H1 (cell line): ENCODE measurements around the gene TSC2. TPM values are rescaled to one million over a fixed set of nuclear protein-coding genes. Genes with fewer than 3 reads are reported as not detected.

Experiments used
- CTCF ChIA-PET: fragments of 300-600 bp; sonication (Branson Sonifier 250); formaldehyde crosslinking; loops from one replicate; lab custom pipeline; 2021; ENCODE audit not compliant: partially characterized antibody; lab: Charles Lee
- POLR2A ChIA-PET: fragments of 300-600 bp; sonication (Branson Sonifier 250); formaldehyde crosslinking; loops from one replicate; lab custom pipeline; 2021; ENCODE audit warnings: inconsistent platforms; ENCODE audit not compliant: partially characterized antibody; lab: Charles Lee
- DNase-seq, 2 experiments: peaks; one replicate each; pipeline versions ENCODE4 v3.0.0 to v3.0.0-alpha.2; 2010 to 2022; ENCODE audit warnings: low spot score in 2 of 2, low read depth in 1 of 2, mixed read lengths in 1 of 2
- FAIRE-seq: peaks from 2 replicates; lab custom pipeline; 2011; peaks lifted over from hg19 to GRCh38; lab: Jason Lieb, UNC
- H2AFZ ChIP-seq: 2 replicates; pipeline ENCODE4 v1.8.1; 2012; ENCODE audit warnings: low read length, inconsistent platforms
- H2AK5ac ChIP-seq: 2 replicates; pipeline ENCODE4 v1.6.1; 2013; ENCODE audit warnings: low read depth, low read length
- H2BK120ac ChIP-seq: replicated peaks from 2 replicates; pipeline ENCODE3; 2013; ENCODE audit warnings: low read depth, low read length, inconsistent platforms
- H2BK12ac ChIP-seq: 2 replicates; pipeline ENCODE4 v1.6.1; 2013; ENCODE audit warnings: low read depth, low read length
- H2BK15ac ChIP-seq: 2 replicates; pipeline ENCODE4 v1.6.1; 2013; ENCODE audit warnings: low read length
- H2BK20ac ChIP-seq: 2 replicates; pipeline ENCODE4 v1.6.1; 2013; ENCODE audit warnings: low read length
- H2BK5ac ChIP-seq: 2 replicates; pipeline ENCODE4 v1.6.1; 2013; ENCODE audit warnings: low read depth, low read length
- H3K14ac ChIP-seq: 2 replicates; pipeline ENCODE4 v1.6.1; 2013; ENCODE audit warnings: inconsistent platforms; ENCODE audit not compliant: insufficient read length
- H3K18ac ChIP-seq: 2 replicates; pipeline ENCODE4 v1.6.1; 2013; ENCODE audit warnings: low read length; ENCODE audit errors: extremely low read depth
- H3K23ac ChIP-seq: 2 replicates; pipeline ENCODE4 v1.6.1; 2013; ENCODE audit warnings: inconsistent platforms; ENCODE audit not compliant: insufficient read length
- H3K23me2 ChIP-seq: 2 replicates; pipeline ENCODE4 v1.6.1; 2013; ENCODE audit warnings: low read depth, low read length
- H3K27ac ChIP-seq: 2 replicates; pipeline ENCODE4 v1.6.1; 2011; ENCODE audit warnings: low read depth, low read length, inconsistent platforms
- H3K27me3 ChIP-seq, 4 experiments: replicated peaks in 1 of 4; 1 replicate in 1 of 4; 2 replicates in 3 of 4; pipeline versions ENCODE4 v1.6.1 to v1.8.1; 2011 to 2013; ENCODE audit warnings: low read length in 3 of 4, mild to moderate bottlenecking in 3 of 4, inconsistent platforms in 2 of 4, mixed read lengths in 2 of 4, moderate library complexity in 1 of 4; ENCODE audit not compliant: control insufficient read depth in 3 of 4, insufficient read depth in 3 of 4; ENCODE audit errors: extremely low read depth in 1 of 4
- H3K36me3 ChIP-seq, 4 experiments: 2 replicates each; pipeline versions ENCODE4 v1.6.1 to v1.8.1; 2011 to 2013; ENCODE audit warnings: mild to moderate bottlenecking in 4 of 4, low read length in 3 of 4, moderate library complexity in 2 of 4, control low read depth in 1 of 4, inconsistent platforms in 1 of 4; ENCODE audit not compliant: insufficient read depth in 4 of 4, control insufficient read depth in 2 of 4
- H3K4ac ChIP-seq: replicated peaks from 2 replicates; pipeline ENCODE3; 2013; ENCODE audit warnings: low read length, low read depth, mixed read lengths, inconsistent platforms; ENCODE audit not compliant: insufficient read length
- H3K4me1 ChIP-seq, 4 experiments: replicated peaks in 1 of 4; 1 replicate in 1 of 4; 2 replicates in 3 of 4; pipeline versions ENCODE4 v1.6.1 to v1.8.1; 2011 to 2013; ENCODE audit warnings: low read length in 3 of 4, inconsistent platforms in 2 of 4, mixed read lengths in 1 of 4; ENCODE audit not compliant: insufficient read depth in 4 of 4, control insufficient read depth in 3 of 4
- H3K4me2 ChIP-seq, 2 experiments: 2 replicates each; pipeline versions ENCODE4 v1.6.1 to v1.8.1; 2011 to 2013; ENCODE audit warnings: low read depth in 2 of 2, low read length in 2 of 2, control low read depth in 1 of 2, inconsistent platforms in 1 of 2, mild to moderate bottlenecking in 1 of 2; ENCODE audit not compliant: insufficient read depth in 1 of 2
- H3K4me3 ChIP-seq, 4 experiments: fragments of 200-600, 300-600 bp in 1 of 4; sonication (generic), shearing (Covaris generic), sonication (Bioruptor Twin) in 1 of 4; 2 replicates each; pipeline versions ENCODE4 v1.5.1 to v1.8.1; 2011 to 2016; ENCODE audit warnings: low read length in 4 of 4, low read depth in 3 of 4, control low read depth in 2 of 4, inconsistent platforms in 2 of 4, mild to moderate bottlenecking in 2 of 4, mixed read lengths in 1 of 4, moderate library complexity in 1 of 4; ENCODE audit not compliant: insufficient read depth in 2 of 4; ENCODE audit errors: extremely low read depth in 1 of 4
- H3K56ac ChIP-seq: replicated peaks from 2 replicates; pipeline ENCODE3; 2013; ENCODE audit warnings: low read depth, mild to moderate bottlenecking, mixed read lengths, low read length, inconsistent platforms; ENCODE audit not compliant: insufficient read length
- H3K79me1 ChIP-seq: 2 replicates; pipeline ENCODE4 v1.6.1; 2013; ENCODE audit warnings: low read depth, low read length, control low read depth
- H3K79me2 ChIP-seq, 2 experiments: 2 replicates each; pipeline versions ENCODE4 v1.6.1 to v1.8.1; 2012 to 2013; ENCODE audit warnings: low read length in 2 of 2, mild to moderate bottlenecking in 2 of 2, inconsistent platforms in 1 of 2; ENCODE audit not compliant: insufficient read depth in 2 of 2, control insufficient read depth in 1 of 2
- H3K9ac ChIP-seq, 4 experiments: replicated peaks in 1 of 4; 1 replicate in 1 of 4; 2 replicates in 3 of 4; pipeline versions ENCODE4 v1.6.1 to v1.8.1; 2011 to 2013; ENCODE audit warnings: low read depth in 3 of 4, low read length in 3 of 4, control low read depth in 2 of 4, mild to moderate bottlenecking in 2 of 4, moderate library complexity in 2 of 4, inconsistent platforms in 1 of 4; ENCODE audit errors: extremely low read depth in 1 of 4
- H3K9me3 ChIP-seq, 2 experiments: 2 replicates each; pipeline versions ENCODE4 v1.6.1 to v1.8.1; 2012 to 2013; ENCODE audit warnings: mild to moderate bottlenecking in 2 of 2, moderate library complexity in 2 of 2, control low read depth in 1 of 2, inconsistent platforms in 1 of 2, low read depth in 1 of 2, low read length in 1 of 2, mixed read lengths in 1 of 2; ENCODE audit not compliant: insufficient read depth in 2 of 2
- H4K20me1 ChIP-seq, 2 experiments: replicated peaks in 1 of 2; 2 replicates each; pipeline versions ENCODE3 to v1.8.1; 2011 to 2013; ENCODE audit warnings: inconsistent platforms in 2 of 2, low read length in 2 of 2, mild to moderate bottlenecking in 1 of 2; ENCODE audit not compliant: insufficient read depth in 2 of 2, control insufficient read depth in 1 of 2
- H4K5ac ChIP-seq: 2 replicates; pipeline ENCODE4 v1.6.1; 2013; ENCODE audit warnings: low read length, low read depth, mixed read lengths, inconsistent platforms; ENCODE audit not compliant: insufficient read length
- H4K8ac ChIP-seq: 2 replicates; pipeline ENCODE4 v1.8.0; 2013; ENCODE audit warnings: mild to moderate bottlenecking, moderate library complexity, low read length, inconsistent platforms; ENCODE audit not compliant: insufficient read depth; ENCODE audit errors: extremely low read depth
- H4K91ac ChIP-seq: replicated peaks from 2 replicates; pipeline ENCODE3; 2013; ENCODE audit warnings: low read length, mixed read lengths, inconsistent platforms; ENCODE audit not compliant: insufficient read length
- BRCA1 ChIP-seq: IDR thresholded peaks from 2 replicates; pipeline ENCODE4 v1.6.1; 2012; ENCODE audit warnings: low read depth, low read length, improper control_type of control experiment
- CEBPB ChIP-seq: IDR thresholded peaks from 2 replicates; pipeline ENCODE4 v1.6.1; 2012; ENCODE audit warnings: low read depth, low read length
- CTBP2 ChIP-seq: IDR thresholded peaks from 2 replicates; pipeline ENCODE4 v1.7.0; 2011; ENCODE audit warnings: borderline replicate concordance, mild to moderate bottlenecking, moderate library complexity, mixed read lengths, low read length; ENCODE audit not compliant: insufficient read depth, insufficient read length
- EGR1 ChIP-seq: IDR thresholded peaks from 2 replicates; pipeline ENCODE4 v1.6.1; 2011; ENCODE audit warnings: low read depth, low read length, borderline replicate concordance
- HDAC2 ChIP-seq, 2 experiments: fragments of 300-600 bp in 1 of 2; sonication (generic) in 1 of 2; IDR thresholded peaks; 2 replicates each; pipeline ENCODE4 v1.6.1; 2011 to 2012; ENCODE audit warnings: low read depth in 2 of 2, low read length in 2 of 2, mild to moderate bottlenecking in 2 of 2, moderate library complexity in 2 of 2, borderline replicate concordance in 1 of 2, inconsistent platforms in 1 of 2
- WGBS, 2 experiments: shearing (Covaris generic) in 1 of 2; methylation state at CpG; one replicate each; pipeline versions ENCODE4 v1.1.6 to v1.1.7; 2013 to 2015; ENCODE audit warnings: low lambda C conversion rate in 2 of 2, mixed read lengths in 2 of 2, inconsistent platforms in 1 of 2, low coverage in 1 of 2, missing lambda C conversion rate in 1 of 2; ENCODE audit not compliant: insufficient replicate concordance in 2 of 2, insufficient coverage in 1 of 2, insufficient read length in 1 of 2; ENCODE audit errors: extremely low coverage in 1 of 2, missing lambda C conversion rate in 1 of 2; 5-methylcytosine and 5-hydroxymethylcytosine counted together
- polyA plus RNA-seq, 7 experiments: library from polyadenylated mRNA; depleted of rRNA in 3 of 7; stranded (reverse) in 5 of 7; unstranded in 2 of 7; fragments of >200 nt in 5 of 7; fragments of 200-250 nt in 2 of 7; gene quantifications; 1 replicate in 5 of 7; 2 replicates in 1 of 7; 4 replicates in 1 of 7; pipeline versions ENCODE4 v1.2.1 to v1.2.3, GENCODE V29; 2011 to 2013; ENCODE audit warnings: missing spikeins in 2 of 7, mixed read lengths in 2 of 7
- total RNA-seq: library from RNA; stranded (reverse); fragmentation: NEBNext Ultra II Directional; extraction: Animal tissue kit (Norgen Biotek cat#: 25700); gene quantifications from 2 replicates; pipeline ENCODE4 v1.2.1, GENCODE V29; 2021
- TF ChIP-seq, protein P1 (sequence below): IDR thresholded peaks from 2 replicates; pipeline ENCODE4 v1.6.1; 2012; ENCODE audit warnings: inconsistent platforms
- TF ChIP-seq, protein P2 (sequence below): IDR thresholded peaks from 2 replicates; pipeline ENCODE4 v1.6.1; 2011; ENCODE audit warnings: low read length, improper control_type of control experiment
- TF ChIP-seq, protein P3 (sequence below), 3 experiments: IDR thresholded peaks; 1 replicate in 2 of 3; 2 replicates in 1 of 3; pipeline versions ENCODE4 v1.5.1 to v1.6.1; 2011; ENCODE audit warnings: low read length in 3 of 3, mild to moderate bottlenecking in 3 of 3, inconsistent platforms in 2 of 3, low read depth in 1 of 3, moderate library complexity in 1 of 3; ENCODE audit not compliant: insufficient read depth in 1 of 3; ENCODE audit errors: control extremely low read depth in 1 of 3

TSC2 gene
- total and polyA plus RNA-seq, 2 of the 8 experiments (the other 6 are each of a cell fraction or from before 2014, with no cell fraction given) = 65.9 to 96.6 TPM

DNA sequence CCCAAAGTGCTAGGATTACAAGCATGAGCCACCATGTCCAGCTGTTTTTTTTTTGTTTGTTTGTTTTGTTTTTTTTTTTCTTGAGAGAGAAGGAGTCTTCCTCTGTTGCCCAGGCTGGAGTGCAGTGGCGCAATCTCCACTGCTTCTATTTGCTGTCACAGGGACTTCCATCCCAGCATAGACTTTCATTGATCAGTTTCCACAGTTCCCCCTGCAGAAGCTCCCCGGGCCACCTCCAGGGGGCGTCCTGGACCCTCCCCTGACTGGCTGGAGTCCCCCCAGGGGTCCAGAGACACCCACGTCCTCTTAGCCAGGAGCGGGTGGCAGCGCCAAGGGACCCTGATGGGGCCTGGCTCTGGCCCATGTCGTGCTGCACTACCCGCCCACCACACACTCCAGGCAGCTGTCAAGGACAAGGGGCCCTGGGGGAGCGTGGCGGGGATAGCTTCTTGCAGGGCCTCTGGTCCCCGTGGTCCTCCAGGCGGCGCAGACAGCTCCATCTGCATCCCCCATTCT is 31.3 kb upstream of the TSC2 start:
- peaks cover 0 to 5% (median 0%) of the 10 kb centered on the region in 4 experiments; a peak in 1 of 8 replicates for H3K36me3 ChIP-seq
- POLR2A ChIA-PET = interaction anchor here (0.6 to 1.4 kb wide), 8 partner anchors 9 to 338 kb away, joined by 3 to 8 read pairs (median 4); partner anchors contain the start of genes JPT2, RAB26, RPS2 and TRAF7
- H3K23me2 ChIP-seq = peaks cover 8% of the 10 kb centered on the region; the same call in 1 of the 2 replicates
- H3K23ac ChIP-seq = no peak overlapping the region
- no peak overlapping the region for H4K91ac ChIP-seq
- H2BK120ac ChIP-seq = no peak overlapping the region
- H4K20me1 ChIP-seq = no peaks in the 10 kb centered on the region
- no peak overlapping the region for H2BK12ac ChIP-seq
- H4K8ac ChIP-seq = no peak overlapping the region
- H4K5ac ChIP-seq = no peak overlapping the region
- H2BK5ac ChIP-seq = no peak overlapping the region
- H3K27me3 ChIP-seq = peaks cover 20 to 34% (median 26%) of the 10 kb centered on the region in 4 experiments
- H3K9ac ChIP-seq = no peak overlapping the region
- no peak overlapping the region for H2BK20ac ChIP-seq
- H2AFZ ChIP-seq = no peak overlapping the region
- FAIRE-seq (no peak), DNase-seq (peak in 1 of 2 experiments; percentile 79)
- H3K4me1 ChIP-seq = peaks cover 0 to 15% (median 2%) of the 10 kb centered on the region in 4 experiments; a peak in 4 of 7 replicates
- H2AK5ac ChIP-seq = no peak overlapping the region
- H3K27ac ChIP-seq = no peak overlapping the region
- CTCF ChIA-PET = interaction anchor here (0.6 to 3.3 kb wide), 24 partner anchors 8 to 165 kb away, joined by 3 to 18 read pairs (median 4); partner anchors contain the start of gene PKD1
- H3K79me1 ChIP-seq = no peaks in the 10 kb centered on the region
- no peak overlapping the region for H3K4me3 ChIP-seq
- H2BK15ac ChIP-seq = no peak overlapping the region
- WGBS, 2 experiments = 64% methylated on average over 12 of the region's 13 CpGs; no CpG with 5 or more reads in 1 of the 2 experiments
- no peak overlapping the region for H3K14ac ChIP-seq
- H3K9me3 ChIP-seq = no peaks in the 10 kb centered on the region
- H3K4ac ChIP-seq = no peak overlapping the region
- no peak overlapping the region for H3K4me2 ChIP-seq
- no peak overlapping the region for H3K56ac ChIP-seq
- no peak overlapping the region for H3K18ac ChIP-seq
- H3K79me2 ChIP-seq = no peaks in the 10 kb centered on the region
- TF ChIP-seq CTBP2 = no peak
- TF ChIP-seq CEBPB = peak; percentile 24; the same call in 1 of the 2 replicates
- TF ChIP-seq, protein P1, sequence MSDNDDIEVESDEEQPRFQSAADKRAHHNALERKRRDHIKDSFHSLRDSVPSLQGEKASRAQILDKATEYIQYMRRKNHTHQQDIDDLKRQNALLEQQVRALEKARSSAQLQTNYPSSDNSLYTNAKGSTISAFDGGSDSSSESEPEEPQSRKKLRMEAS = no peak
- TF ChIP-seq EGR1 = no peak
- TF ChIP-seq BRCA1 = no peak
- TF ChIP-seq, protein P2, sequence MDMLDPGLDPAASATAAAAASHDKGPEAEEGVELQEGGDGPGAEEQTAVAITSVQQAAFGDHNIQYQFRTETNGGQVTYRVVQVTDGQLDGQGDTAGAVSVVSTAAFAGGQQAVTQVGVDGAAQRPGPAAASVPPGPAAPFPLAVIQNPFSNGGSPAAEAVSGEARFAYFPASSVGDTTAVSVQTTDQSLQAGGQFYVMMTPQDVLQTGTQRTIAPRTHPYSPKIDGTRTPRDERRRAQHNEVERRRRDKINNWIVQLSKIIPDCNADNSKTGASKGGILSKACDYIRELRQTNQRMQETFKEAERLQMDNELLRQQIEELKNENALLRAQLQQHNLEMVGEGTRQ = no peak
- TF ChIP-seq, protein P3, sequence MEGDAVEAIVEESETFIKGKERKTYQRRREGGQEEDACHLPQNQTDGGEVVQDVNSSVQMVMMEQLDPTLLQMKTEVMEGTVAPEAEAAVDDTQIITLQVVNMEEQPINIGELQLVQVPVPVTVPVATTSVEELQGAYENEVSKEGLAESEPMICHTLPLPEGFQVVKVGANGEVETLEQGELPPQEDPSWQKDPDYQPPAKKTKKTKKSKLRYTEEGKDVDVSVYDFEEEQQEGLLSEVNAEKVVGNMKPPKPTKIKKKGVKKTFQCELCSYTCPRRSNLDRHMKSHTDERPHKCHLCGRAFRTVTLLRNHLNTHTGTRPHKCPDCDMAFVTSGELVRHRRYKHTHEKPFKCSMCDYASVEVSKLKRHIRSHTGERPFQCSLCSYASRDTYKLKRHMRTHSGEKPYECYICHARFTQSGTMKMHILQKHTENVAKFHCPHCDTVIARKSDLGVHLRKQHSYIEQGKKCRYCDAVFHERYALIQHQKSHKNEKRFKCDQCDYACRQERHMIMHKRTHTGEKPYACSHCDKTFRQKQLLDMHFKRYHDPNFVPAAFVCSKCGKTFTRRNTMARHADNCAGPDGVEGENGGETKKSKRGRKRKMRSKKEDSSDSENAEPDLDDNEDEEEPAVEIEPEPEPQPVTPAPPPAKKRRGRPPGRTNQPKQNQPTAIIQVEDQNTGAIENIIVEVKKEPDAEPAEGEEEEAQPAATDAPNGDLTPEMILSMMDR (IDR thresholded peaks at IDR 0.05; ENCODE audit: control extremely low read depth in 1 of 3, insufficient read depth in 1 of 3, low read depth in 1 of 3, low read length in 3 of 3) = peak; percentile 57 to 67 (median 58)
- TF ChIP-seq HDAC2 (IDR thresholded peaks at IDR 0.05; ENCODE audit: borderline replicate concordance in 1 of 2, low read depth in 2 of 2, low read length in 2 of 2) = no peak
